HG02973 (cell line): Measurements from ENCODE around the gene ARL5A.
A peak's percentile ranks its signal among the peaks of the same experiment; 100 is the strongest.
"Not testable (repeated sequence)": the region's sequence is repeated elsewhere in the genome, so short reads cannot be mapped to it uniquely, and the experiment has no call there.

Experiments
- ATAC-seq: cut with Tn5 transposase; IDR thresholded peaks from one replicate; pipeline ENCODE4 v1.9.1; 2021; ENCODE audit warnings: moderate library complexity; ENCODE audit not compliant: unreplicated experiment

The ARL5A gene, protein sequence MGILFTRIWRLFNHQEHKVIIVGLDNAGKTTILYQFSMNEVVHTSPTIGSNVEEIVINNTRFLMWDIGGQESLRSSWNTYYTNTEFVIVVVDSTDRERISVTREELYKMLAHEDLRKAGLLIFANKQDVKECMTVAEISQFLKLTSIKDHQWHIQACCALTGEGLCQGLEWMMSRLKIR

DNA sequence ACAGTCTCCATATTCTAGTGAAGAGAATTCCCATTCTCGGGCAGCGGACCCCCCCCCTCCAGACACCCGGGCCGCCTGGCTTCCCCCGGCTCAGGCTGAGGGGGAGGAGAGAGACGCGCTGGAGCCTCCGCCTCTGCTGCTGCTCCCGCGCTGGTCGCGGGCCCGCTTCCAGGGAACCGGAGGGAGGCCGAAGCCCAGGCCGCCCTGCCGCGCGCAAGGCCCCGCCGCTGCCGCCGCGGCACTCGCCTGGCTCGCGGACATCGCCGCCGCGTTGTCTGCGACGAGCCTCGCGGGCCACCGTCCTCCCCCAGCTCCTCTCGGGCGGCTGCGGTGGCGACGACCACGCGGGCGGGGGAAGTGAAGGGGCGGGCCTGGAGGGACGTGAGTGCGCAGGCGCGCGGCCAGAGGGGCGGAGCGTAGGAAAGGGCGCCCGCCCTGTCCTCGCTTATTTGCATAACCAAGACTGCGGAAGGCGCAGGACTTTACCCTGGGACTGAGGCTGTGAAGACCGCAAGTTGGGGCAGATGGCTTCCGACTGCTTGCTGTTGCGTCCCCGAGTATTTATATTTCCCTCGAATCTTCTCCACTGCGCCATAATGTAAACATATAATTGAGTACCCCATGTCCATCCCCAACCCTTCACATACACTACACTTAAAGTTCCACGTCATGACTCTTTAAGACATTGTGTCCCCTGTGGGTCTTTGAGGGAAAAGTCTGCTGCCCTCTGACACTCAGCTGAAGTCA is at the start of gene ARL5A:
ARL5A (minus strand) TSS at position 279 of the 747 bp plus-strand sequence; CDS start at position 34, 245 bp downstream.
- peak; percentile 94 for ATAC-seq

DNA sequence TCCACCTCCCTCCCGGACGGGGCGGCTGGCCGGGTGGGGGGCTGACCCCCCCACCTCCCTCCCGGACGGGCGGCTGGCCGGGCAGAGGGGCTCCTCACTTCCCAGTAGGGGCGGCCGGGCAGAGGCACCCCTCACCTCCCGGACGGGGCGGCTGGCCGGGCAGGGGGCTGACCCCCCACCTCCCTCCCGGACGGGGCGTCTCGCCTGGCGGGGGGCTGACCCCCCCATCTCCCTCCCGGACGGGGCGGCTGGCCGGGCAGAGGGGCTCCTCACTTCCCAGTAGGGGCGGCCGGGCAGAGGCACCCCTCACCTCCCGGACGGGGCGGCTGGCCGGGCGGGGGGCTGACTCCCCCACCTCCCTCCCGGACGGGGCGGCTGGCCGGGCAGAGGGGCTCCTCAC is 47.4 kb upstream of the ARL5A start:
- not testable (repeated sequence) for ATAC-seq

DNA sequence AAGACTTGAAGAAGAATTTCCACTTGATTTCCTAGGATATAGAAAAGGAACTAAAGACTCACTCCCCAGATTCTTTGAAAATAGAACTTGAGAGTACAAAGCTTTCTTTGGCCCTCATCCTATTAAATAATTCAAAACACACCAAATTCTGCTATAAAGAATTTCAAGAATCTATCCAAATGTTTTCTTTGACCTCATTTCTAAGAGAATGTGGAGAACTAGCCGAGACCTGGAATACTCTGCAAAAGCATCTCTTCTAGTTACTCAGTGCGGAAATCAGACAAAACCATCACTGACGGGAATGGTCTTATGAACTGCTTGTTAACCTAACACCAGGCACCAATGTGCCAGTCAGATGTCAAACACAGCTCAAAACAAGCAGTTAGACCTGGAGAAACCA is 44.2 kb upstream of the ARL5A start:
- ATAC-seq = no peak

DNA sequence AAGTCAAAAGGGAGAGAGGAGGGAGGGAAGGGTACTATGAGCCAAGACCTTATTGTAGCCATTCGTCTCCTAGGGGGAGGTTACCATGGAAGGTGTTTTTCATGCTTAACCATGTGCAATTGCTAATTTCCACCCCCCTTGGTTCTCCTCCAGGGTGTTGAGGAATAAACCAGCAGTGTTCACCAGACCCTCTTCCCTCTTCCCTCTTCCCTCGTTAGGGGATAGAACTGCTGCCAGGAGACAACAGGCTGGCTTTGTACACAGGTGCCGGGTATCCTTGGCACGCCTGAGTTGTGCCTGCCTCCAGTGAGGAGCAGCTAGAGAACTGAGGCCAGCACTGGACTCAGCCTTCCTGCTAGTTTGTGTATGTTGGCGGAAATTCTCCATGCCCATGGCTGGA is 41.1 kb upstream of the ARL5A start:
- no peak for ATAC-seq

DNA sequence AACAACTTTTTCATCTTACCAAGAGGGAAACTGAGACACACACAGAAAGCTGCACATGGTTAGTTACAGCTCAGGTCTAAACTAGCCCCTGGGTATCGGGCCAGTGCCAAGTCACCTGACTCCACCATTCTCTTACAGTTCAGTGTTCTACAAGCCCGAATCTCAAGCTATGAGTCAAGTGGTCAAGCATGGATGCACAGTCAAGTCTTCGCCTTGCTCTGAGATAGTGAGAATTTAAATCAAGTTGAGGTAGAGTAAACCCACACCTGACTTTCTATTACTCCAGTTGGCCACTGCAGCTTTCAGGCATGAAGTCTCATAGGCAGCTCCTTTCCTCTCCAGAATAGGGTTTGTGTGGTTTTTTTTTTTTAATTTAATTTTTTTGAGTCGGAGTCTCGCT is 34.5 kb upstream of the ARL5A start:
- ATAC-seq = peak; percentile 99

DNA sequence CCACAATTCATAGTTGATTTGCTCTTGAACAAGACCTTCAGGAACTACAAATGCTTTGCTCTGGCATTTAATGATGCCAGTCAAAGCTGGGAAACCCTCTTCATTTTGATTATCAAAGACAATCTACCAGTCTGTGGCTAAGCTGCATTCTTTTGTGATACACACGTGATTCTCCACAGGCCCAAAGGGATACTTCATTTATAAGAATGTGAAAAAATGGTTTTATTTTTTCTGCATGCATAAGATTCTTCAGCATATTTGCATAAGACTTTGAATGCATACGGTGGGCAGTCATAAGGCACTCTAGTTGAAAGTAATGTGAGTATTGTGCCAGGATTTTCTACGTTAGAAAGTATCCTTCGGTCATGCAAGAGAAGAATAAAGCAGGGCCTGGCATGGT is 33.0 kb upstream of the ARL5A start:
- ATAC-seq = no peak

DNA sequence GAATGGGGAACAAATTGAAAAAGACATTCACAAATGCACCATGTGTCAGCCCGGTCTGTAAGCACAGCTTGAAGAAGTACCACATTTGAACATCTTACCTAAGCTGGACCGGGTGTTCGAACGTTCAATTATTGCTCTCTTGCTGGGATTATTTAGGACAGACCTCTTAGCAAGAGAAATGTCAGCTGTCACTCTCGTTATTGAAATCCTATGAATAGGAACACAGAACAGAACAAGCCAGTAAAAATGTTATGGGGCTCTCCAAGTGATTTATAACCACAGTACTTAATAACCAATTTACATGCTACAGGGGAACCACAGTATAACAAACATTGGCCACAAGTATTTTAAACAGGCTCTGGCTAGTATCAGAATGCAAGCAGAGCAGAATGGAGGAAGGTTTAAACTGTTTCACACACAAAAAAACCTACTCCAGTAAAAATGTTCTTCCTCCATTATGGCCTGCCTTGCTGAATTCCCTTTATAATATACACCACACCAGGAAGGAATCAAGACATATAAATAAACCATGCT is 32.5 kb upstream of the ARL5A start:
- no peak for ATAC-seq

DNA sequence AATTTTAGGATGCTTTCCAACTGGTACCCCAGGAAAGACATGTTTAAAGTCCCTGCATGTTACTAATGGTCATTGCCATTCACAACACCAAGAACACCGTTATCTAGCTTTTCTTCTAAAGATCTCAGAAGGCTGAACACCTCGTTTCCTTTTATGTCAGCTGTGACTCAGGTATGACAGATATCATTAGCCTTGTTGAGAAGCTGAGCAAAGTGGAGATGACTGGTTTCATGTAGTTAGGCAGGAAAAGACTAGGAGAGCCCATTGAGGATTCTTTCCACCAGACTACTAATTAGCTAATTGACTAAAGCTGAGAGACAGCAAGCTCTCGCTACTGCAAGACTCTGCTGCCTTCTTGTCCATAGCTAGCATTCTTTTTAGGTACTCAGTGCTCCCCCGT is 32.0 kb upstream of the ARL5A start:
- no peak for ATAC-seq

DNA sequence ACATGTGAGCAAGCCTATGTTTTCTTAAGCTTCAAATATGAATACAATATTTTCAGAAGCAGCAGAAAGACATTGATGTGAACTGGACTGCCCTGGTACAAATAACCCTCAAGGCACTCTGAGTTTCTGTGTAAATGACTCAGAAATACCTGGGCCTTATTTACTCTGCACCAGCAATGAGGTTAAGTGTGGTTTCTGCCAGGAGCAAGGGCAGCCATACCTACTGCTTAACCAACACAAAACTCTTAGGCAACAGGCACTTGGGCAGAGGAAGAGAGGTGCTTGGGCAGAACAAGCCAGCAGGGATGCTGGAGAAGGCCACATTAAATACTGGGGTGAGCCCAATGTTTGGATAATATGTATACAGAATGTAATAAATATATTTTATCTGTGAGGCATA is 29.4 kb upstream of the ARL5A start:
- no peak for ATAC-seq

DNA sequence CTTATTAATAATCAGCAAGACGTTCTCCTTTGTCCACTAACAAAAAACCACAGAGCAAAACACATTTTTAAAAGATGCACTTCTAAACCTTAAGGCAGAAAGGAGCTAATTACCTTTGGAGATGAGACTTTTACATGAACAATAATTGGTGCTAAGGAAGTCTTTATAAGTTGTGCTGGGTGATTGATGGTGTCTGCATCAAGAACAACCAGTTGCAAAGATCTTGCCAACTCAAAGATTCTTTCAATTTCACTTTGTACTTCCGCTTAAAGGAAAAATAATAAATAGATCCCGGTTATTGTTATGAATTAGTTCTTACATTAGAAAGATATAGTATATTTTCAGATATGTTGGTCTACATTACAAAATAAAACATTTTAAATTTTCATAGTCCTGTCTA is 26.9 kb upstream of the ARL5A start:
- ATAC-seq = no peak

DNA sequence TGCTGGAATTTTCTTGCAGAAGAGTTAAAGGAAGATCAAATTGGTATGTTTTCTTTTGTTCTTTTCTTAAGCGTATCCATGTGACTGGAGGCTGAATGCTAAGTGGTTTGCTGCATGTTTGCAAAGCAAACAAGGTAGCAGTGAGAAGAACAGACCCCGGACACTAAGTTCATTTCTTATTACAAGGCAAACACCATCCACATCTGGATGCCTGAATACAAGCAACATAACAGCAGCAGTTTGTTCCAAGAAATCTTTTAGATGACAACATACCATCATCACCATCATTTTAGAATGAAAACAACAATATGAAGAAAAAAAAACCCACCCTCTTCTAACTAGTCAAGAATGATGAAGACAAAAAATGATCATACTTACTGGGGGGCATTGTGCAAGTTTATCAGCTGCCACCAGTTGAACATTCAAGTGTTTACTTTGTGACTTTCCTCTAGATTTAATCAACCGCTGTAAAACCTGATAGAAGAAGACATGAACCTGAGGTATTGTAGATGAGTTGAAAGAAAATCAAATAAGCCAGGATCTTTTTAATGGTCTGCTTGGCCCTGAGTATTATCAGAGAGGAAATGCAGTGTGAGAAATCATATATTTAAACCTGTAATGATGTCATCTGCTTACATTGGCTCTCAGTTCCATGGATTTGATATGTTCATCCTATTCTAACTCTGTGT is 25.0 kb upstream of the ARL5A start:
- no peak for ATAC-seq

DNA sequence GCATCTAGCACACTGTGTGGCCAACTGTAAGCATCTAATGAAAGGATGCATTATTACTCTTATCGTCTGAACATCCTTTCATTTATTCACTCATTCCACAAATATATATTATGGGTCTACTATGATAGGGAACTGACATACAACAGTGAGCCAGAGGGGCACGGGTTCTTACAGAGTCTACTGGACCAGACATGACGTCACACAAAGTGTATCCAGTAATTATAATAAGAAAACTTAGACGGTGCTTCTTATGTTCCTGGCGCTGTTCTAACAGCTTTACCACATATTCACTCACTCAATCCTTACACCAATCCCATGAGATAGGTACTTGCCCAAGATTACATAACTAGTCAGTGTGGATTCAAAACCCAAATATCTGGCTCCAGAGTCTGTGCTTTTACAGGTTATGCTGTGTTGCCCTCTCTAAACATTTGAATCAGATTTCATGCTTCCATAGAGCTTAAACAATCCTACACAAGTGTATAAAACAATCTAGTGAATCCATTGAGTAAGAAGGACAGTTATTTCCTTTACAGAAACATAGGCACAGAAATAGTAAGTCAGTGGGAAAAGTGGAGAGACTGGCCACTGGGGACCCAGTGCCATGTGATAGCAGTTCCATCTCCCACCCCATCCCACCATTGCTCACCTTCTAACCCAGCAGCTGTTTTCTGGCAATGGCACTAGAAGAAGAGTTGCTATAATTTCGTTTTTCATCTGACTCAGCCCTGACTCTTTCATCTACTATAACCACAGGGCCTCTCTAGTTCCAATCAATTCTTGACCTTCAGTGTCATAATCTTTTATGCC is 24.2 kb upstream of the ARL5A start:
- ATAC-seq = no peak

DNA sequence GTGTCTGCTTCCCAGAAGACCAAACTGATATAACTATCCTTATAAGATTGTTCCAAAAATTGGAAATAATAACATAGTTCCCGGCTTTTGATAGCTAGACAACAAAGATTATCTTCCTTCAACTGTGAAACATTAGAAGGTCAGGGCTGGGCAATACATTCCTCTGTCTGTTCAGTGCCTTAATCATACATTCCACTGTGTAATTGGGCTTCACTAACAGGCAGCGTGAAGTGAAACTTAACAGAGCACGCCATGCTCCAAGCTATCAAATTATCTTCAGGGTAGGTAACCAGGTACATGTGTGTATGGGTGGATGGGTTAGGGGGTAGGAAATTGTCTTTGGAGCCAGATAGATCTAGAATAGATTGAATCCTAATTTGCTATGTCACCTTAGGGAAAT is 23.5 kb upstream of the ARL5A start:
- no peak for ATAC-seq

DNA sequence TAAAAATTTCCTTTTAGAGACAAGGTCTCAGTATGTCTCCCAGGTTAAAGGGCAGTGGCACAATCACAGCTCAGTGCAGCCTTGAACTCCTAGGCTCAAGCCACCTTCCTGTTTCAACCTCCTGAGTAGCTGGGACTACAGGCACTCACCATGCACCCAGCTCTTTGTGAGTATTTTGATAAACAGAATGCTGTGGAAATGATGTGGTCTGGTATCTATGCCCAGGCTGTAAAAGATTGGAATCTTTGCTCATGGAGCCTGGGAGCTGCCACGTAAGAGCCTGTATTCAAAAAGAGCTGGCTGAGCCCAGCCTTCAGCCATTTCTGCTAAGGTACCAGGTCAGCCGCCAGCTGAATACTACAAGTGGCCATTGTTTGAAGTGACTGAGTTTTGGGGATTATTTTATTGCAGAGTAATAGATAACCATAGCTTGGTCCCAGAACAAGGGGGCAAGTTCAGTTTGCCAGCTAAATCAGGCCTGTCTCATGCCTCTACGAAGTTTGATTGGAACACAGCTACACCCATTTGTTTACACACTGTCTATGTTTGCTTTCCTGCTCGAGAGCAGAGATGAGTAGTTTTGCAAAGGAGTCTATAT is 21.3 kb upstream of the ARL5A start:
- ATAC-seq = no peak

DNA sequence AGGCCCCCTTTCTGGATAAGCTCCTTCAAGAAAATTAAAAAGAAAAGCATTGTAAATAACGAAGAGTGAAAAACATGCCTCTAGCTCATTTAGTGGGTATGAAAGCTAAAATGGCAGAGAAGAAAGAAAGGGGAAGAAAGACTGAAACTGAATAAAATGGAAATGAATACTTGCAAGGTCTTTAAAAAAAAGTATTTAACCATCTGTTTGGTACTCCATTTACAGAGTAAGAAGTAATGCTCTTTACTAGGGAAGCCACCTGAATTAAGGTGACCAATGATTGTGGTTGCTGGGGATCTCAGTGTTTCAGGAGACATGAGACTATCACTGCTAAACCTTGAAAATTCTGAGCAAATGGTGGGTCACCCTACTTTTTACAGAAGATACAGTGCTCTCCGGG is 17.7 kb upstream of the ARL5A start:
- ATAC-seq = peak; percentile 50

DNA sequence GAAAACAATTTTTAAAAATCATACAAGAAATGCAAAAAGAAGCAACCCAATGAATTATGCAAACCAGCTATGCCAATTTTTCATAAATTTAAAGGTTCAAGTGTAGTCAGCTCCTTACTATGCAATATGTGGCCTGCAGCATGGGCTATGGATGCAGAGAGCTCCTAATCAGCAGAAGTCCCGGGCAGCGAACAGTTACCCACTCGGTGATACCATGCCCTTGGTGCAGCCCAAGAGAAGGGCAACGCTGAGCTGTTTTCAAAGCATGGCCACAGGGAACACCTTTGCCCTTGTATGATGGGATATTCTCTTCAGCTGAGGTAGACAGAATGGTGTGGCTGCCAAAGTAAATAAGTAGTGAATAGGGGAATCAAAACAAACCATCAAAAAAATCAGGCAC is 17.3 kb upstream of the ARL5A start:
- no peak for ATAC-seq

DNA sequence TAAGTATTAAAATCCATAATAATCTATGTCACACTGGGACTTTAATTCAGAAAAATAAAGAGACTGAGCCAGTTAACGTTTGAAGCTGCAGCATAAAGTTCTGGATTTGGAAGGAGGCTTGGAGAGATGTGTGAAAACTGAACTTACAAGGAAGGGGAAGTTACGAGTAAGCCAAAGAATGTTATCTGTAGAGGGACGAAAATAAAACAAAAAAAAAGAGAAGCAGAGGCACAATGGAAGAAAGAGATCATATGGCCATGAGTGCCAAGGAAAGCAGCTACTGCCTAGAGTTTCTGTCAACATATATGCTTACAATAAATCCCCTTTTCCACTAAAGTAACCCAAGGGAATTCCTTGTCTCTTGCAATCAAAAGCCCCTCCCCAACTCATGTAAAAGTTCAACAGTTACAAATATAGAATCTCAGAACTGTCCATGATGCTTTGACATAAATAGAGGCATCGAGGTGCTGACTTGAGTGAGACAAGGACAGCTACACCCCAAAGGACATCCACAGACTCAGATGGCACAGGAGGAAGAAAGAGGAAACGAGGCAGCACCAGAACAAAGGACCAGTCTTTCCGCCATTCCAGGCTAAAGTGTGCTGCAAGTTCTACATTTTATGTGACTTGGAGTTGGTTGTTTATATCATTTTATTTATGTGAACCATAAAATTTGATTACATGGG is 16.1 kb upstream of the ARL5A start:
- no peak for ATAC-seq

DNA sequence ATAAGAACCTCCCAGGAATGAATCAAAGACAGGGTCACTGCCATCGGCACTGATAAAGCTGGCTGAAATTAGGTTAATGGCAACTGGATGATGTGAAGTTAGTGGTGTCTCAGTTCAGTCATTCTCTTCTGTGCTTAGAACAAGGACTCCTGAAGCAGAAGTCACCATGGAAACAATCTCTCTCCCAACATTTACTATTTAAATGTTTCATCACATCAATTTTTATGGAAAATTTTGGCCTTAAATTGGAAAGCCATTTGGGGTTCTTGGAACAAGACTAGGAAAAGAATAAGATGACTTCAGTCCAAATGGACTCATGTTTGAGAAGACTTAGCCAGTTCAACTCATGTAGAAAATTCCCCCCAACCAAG is 15.5 kb upstream of the ARL5A start:
- ATAC-seq = no peak

DNA sequence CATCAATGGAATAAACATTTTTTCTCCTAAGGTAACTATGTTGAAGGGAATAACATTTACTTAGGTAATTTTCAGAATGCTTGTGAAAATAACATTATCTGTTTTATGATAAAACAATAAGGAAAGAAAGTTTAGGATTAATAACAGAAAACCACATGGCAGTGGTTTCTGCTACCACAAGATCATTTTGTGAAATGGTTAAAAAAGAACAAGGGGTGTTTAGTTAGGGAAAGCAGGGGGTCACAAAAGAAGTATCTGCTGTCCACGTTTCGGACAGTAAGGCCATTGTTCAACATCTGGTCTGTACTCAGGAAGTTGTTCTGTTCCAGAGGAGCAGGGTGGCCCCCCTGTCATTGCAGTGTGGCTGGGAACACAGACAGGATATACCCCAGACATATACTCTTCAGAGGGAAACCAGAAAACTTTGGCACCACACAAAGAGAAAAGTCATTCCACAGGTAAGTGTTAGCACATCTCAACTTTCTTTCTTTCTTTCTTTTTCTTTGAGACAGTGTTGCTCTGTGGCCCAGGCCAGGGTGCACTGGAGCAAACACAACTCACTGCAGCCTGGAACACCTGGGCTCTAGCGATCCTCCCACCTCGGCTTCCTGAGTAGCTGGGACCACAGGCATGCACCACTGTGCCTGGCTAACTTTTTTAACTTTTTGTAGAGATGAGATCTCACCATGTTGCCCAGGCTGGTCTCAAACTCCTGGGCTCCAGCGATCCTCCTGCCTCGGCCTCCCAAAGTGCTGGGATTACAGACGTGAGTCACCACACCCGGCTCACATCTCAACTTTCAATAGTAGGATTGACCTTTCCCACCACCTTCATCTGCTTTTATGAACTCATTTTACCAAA is 14.8 kb upstream of the ARL5A start:
- ATAC-seq = no peak
